CD4-positive, alpha-beta T cell treated with Interleukin-4 for 4 hours (primary cell): Measurements from ENCODE around the gene ATP8B2.
"Not testable (repeated sequence)": the region's sequence is repeated elsewhere in the genome, so short reads cannot be mapped to it uniquely, and the experiment has no call there.

Experiments
- DNase-seq: peaks from one replicate; pipeline ENCODE4 v3.0.0-alpha.2; 2020

Gene ATP8B2

DNA sequence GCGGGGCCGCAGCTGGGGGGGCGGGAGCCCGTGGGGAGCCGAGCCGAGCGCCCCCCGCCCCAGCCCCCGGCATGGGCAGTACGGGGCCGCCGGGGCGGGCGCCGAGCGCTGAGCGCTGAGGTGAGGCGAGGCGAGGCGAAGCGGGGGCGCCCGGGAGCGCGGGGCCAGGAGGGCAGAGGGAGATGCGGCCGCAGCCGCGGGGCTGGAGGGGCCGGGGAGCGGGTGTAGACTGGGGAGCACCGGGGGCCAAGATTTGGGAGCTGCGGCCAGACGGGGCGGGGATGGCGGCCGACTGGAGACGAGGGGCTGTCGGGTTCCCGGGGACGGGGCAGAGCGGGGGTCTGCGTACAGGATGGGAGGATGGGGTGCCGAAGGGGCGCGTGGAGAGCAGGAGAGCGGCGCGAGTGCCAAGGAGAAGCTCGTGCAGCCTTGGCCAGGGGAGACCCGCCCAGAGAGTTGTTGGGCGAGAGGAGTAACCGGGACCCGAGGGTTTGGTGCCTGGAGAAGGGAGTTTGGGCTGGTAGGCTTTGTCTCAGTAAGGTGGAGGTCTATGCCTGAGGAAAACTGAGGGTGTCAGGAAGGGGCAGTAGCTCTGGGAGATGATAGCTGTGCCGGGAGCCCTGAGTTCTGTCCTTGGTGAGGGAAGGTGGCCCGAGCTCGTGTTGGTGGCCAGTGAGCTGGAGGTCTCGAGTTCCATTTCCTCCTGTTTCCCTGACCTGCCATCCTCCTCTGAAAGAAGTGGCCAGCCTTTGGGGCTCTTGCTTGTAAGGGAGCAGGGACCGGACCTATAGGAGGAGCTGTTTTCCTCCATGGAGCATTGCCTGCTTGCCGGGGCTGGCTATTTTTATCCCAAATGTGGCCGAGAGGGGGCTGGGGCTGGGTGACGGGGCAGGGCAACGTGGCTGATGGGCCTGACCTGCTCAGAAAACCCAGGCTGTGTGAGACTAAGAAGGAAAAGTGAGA lies 539 bp downstream of the ATP8B2 start:
- peak; percentile 32 for DNase-seq

DNA sequence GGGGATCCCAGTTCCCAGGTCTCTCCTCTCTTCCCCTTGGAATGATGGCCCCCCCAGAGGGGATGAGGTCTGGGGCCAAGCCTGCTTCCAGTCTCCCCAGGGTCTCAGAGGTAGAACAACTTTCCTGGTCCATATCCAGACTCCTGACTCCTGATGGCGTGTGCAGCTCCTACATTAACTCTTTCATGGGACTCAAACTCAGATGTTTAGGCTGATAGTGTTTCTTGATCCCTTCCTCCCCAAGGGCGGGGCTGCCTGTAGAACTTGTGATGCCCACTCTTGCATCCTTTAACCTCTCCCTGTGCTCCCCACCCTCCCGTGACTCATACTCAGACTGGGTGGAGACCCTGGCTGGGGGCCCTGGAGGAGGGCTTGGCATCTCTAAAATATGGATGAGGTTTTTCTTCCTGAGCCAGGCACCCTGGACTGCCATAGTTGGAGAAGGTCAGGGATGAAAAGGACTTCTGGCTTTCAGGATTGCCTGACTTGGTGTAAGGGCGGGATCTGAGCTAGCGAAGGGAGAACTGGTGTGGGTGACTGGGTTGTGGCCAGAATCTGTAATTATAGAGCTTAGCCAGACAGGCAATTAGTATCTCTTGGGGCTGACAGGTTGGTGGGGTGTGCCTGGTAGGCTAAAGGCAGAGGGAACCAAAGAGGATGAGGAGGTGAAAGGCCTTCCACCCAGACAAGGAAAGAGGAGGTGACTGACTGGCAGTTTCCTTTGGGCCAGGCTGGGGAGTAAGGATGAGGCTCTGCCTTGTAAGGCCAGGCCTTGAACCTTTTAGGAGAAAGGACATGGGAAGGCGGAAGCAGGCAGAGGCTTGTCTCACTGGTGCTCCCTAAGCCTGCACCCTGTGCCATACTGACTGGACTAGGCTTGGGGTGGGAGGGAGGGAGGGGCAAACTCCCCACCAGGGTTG lies 1.5 kb downstream of the ATP8B2 start:
- peak; percentile 37 for DNase-seq

DNA sequence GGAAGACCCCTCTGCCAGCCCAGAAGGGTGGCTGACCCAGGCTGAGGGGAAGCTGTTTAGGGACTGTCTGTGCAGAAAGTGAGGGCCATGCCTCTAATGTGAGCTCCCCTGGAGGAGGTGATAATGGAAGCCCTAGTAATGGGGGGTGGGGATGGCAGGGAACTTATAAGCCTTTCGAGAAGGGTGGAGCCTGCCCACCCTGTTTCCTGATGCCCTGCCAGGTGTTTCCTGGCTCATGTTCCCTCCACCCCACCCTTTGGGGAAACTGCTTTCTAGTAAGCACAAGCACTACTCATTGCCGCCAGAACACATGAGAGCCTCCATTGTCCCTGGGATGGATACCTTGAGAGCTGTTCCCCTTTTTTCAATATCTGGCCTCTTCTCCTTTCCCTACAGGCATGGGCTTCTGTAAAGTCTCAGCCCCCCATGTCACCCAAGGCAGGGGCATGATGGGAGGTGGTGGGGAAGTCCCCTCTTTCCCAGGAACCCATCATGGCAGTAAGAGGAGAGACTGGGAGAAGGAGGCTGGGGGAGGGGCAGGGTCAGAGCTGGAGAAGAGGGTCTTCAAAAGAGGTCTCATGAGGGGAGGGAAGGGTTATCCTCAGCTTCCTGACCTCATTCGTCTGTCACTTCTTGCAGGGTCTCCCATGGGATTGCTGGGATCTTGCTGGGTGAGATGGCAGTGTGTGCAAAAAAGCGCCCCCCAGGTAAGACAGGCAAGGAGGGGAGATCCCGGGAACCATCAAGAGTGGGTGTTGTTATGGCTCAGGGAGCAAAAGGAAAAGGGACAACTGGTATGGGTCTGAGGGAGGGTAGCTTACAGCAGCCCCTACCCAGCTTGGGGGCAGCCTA lies 2.4 kb downstream of the ATP8B2 start:
- peak; percentile 45 for DNase-seq

DNA sequence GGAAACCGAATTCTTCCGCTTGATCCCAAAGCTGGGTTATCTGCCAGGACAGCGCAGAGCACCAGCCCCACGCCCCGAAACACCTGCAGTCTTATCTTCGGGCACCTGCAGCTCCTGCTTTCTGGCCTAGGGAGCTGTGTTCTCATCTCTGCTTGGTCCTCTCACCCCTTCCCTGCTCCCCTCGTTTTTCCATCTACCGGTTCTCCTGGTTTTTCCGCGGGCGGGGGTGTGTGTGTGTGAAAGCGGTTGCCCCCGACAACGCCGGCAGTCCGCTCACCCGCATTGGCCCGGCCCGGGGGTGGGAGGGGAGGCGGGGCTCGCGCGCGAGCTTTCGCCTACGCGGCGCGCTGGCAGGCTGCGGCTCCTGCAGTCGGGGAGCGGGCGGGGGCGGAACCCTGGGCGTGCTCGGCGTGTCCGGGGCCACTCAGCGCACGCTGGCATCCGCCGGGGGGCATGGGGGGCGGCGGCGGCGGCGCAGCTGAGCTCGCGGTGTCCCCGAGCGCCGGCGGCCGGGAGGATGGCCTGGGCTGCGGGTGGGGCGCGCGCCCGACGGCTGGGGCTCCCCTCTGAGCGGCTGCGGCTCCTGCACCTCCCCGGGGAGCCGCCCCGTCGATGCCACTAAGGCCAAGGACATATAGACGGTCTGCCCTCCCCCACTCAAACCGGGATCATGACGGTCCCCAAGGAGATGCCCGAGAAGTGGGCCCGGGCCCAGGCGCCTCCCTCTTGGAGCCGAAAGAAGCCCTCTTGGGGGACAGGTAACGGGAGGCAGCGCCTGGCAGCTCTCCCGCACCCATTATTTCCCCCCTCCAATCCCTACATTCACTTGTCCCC lies 3.2 kb downstream of the ATP8B2 start:
- peak; percentile 82 for DNase-seq

DNA sequence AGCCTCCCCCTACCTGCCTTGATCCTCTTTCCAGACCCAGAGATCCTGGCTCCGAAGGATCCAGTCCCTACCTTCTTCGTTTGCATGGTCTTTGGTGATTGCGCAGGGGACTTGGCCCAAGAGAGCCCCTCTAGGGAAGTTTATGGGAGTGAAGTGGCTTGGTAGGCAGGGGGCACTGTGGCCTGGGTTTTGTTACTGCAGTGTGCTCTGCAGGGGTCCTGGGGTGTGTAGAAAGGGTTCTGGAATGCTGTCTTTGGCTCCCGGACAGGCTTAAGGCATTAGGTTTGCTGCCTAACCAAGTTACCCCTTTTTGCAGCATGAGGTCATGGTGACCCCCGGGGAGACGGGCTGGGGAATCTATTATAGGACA lies 3.8 kb downstream of the ATP8B2 start:
- no peak for DNase-seq

DNA sequence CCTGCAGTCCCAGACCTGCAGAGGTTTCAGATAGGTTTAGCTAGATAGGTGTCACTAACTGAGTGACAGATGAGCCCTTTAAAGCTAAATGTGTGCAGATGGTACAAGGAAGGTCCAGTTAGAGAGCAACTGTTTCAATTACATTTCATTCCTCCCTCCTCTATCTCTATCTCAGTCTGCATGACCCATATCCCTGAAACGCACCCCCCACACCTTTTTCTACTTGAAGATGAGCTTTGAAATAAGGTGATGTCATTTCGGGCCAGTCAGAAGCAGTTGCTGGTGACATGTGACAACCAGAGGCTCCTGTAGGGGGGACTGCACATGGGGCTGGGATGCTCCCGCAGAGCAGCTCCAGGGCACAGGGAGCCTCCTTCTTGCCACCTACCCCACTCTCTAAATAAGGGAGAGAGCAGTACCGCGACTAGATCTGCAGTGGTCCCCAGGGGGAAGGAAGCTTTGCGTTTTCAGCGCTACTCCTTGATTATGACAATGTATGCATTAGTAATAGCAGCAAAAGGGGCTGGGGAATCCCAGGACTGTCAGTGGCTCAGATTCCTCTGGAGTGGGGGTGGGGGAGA lies 4.3 kb downstream of the ATP8B2 start:
- DNase-seq, result peak; percentile 39

DNA sequence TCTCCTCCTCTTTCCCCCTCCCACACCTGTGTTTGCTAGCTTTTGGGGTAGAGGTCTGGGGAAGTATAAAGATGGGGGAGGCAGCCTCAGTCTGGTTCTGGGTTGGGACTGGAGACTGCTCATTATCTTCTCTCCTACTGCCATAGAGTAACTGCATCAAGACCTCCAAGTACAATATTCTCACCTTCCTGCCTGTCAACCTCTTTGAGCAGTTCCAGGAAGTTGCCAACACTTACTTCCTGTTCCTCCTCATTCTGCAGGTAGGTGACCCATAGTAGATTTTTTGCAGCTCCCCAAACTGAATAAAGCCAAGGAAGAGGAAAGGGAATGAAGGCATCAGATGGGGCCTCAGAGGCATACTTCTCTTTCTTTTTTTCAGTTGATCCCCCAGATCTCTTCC lies 5.3 kb downstream of the ATP8B2 start:
- no peak for DNase-seq

DNA sequence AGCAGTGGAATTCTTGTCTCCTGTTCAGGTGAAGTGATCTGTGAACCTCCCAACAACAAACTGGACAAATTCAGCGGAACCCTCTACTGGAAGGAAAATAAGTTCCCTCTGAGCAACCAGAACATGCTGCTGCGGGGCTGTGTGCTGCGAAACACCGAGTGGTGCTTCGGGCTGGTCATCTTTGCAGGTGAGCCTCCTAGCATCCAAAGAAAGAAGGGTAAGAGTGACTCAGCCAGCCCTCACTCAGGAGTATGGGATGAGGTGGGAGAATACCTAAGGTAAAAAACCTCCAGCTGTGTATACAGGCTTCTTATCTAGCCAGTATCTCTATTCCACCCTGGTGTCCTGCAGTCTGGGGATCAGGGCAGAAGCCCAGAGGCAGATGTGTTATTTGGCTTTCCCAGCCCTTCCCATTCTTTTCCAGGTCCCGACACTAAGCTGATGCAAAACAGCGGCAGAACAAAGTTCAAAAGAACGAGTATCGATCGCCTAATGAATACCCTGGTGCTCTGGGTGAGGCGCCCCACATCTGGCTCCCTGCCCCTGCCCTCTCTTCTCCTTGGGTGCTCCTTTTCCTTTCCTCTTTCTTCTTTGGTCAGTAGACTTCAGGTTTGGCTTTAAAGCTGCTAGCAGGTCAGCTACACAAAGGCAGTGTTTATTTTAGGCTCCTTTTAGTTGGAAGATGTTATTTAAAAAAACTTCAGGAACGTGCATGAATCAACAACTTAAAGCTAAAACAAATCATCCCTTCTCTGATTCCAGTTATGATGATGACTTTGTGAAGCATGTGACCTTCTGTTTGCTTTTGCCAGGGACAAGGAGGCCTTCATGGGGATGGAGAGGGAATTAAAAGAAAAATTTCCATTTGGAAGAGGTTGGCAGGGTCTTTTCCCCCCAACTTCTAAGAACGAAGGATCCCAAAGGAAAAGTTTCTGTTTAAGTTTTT lies 9.0 kb downstream of the ATP8B2 start:
- DNase-seq, result no peak

DNA sequence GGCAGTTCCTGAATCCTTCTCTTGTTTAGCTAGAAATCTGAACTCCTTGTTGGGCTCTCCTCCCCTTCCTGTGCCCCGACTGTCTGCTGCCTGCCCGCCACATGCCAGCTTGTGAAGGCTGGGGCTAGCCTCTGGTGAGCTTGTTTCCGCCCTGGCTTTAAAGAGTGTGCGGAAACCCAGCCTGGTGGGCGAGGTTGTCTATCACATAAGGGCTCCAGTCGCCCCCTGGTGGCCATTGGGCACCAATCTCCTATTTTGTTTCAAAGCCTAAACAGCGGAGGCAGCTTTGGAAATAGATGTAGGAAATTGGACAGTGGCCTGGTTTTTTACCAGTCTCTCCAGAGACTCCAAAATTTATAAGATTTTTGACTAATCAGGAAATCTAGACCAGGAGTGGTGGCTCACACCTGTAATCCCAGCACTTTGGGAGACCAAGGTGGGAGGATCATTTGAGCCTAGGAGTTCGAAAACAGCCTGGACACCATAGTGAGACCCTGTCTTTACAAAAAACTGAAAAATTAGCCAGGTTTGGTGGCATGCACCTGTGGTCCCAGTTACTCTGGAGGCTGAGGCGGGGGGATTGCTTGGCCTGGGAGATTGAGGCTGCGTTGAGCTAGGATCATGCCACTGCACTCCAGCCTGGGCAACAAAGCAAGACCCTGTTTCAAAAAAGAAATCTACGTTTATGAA lies 9.8 kb downstream of the ATP8B2 start:
- peak; percentile 90 for DNase-seq

DNA sequence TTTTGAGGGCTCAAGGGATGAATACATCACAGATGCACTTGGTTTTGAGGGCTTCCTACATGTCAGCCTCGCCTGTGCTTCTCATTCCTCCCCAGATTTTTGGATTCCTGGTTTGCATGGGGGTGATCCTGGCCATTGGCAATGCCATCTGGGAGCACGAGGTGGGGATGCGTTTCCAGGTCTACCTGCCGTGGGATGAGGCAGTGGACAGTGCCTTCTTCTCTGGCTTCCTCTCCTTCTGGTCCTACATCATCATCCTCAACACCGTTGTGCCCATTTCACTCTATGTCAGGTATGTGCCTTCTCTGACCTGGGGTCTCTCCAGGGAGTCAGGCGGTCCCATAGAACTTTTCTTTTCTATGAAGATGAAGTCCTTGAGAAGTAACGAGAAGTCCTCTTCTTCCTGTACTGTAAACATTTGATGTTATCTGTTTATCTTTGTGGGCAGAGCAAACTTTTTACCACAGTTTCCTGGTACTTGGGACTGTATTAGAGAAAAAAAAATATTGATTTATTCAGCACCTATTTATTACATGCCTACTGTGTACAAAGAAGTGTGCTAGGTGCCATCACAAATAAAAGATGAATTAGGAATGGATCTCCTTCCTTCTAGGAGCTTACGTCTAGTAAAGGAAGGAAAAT lies 12.0 kb downstream of the ATP8B2 start:
- DNase-seq, result peak; percentile 61

DNA sequence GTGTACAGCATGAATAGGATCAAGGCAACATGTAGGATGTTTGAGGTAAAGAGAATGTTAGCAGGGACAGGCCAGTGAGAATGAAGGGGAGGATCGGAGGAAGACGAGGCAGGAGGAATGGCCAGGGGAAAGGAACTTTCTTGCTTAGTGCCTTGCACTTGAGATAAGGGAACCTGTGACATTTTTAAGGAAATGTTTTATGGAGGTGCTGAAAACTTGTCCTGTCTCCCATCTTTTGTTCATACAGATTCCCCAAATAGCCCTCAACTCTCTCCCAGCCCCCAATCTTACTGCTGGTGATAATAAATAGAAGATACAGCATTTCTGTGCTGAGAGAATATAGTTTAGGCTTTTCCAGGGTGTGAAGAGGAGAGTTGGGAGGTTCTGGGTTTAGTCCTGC lies 13.6 kb downstream of the ATP8B2 start:
- DNase-seq, result no peak

DNA sequence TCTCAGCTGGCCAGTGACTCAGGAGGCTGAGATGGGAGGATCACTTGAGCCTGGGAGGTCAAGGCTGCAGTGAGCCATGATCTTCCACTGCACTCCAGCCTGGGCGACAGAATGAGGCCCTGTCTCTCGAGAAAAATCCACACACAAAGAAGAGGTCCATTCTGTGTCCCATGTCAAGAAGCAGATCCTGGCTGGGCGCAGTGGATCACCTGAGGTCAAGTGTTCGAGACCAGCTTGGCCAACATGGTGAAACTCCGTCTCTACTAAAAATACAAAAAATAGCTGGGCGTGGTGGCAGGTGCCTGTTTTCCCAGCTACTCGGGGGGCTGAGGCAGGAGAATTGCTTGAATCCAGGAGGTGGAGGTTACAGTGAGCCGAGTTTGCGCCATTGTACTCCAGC lies 16.0 kb downstream of the ATP8B2 start:
- not testable (repeated sequence) for DNase-seq

DNA sequence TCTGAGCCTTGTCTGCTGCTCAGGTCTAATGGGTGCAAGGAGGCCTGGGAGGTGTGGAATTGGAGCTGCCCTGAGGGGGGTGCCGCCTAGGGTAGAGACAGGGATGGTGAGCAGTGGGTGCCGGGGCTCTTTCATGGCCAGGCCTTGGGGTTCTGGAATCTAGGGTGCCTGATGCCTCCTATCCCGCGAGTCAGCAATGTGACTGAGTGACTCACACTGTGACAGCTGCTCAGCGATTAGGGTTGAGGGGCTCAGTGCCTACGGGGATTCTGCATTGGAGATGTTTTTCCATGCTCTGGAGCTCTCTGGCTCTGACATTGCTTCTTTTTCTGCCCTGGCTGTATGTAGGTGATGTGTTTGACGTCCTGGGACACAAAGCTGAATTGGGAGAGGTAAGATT lies 16.8 kb downstream of the ATP8B2 start:
- no peak for DNase-seq

DNA sequence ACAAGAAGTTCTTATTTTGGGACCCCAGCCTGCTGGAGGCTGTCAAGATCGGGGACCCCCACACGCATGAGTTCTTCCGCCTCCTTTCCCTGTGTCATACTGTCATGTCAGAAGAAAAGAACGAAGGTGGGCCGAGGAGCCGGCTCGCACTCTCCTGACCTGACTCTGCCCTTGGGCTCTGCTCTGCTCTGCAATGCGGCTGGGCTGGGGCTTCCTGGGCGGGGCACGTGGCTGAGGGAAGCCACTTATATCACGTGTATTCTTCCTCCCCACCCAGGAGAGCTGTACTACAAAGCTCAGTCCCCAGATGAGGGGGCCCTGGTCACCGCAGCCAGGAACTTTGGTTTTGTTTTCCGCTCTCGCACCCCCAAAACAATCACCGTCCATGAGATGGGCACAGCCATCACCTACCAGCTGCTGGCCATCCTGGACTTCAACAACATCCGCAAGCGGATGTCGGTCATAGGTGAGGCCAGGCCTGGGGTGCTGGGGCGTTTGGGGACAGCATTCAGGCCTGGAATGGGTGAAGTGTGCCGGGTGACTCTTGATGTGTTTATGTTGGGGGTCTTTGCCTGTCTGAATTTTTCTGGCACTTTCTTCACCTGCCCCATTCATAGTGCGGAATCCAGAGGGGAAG lies 17.6 kb downstream of the ATP8B2 start:
- peak; percentile 78 for DNase-seq

DNA sequence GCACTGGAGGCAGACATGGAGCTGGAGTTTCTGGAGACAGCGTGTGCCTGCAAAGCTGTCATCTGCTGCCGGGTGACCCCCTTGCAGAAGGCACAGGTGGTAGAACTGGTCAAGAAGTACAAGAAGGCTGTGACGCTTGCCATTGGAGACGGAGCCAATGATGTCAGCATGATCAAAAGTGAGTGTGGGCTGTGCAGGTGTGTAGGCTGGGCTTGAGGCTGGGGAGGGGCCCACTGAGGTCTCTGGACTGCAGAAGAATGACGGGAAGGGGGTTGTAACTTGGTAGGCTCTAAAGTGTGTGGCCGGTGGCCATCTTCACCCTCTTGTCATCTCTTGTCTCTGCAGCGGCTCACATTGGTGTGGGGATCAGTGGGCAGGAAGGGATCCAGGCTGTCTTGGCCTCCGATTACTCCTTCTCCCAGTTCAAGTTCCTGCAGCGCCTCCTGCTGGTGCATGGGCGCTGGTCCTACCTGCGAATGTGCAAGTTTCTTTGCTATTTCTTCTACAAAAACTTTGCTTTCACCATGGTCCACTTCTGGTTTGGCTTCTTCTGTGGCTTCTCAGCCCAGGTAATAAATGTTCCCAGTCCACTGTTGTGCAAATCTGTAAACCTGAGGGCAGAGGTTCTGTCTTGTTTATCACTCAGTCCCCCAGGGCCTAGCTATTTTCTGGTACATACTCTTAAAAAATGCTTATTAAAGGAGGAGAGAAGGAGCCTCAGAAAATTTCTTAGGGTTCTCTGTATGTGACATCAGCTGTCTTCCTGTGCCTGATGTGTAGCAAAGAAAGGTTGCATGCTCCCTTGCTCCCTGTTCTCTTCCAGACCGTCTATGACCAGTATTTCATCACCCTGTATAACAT lies 19.9 kb downstream of the ATP8B2 start:
- peak; percentile 72 for DNase-seq

DNA sequence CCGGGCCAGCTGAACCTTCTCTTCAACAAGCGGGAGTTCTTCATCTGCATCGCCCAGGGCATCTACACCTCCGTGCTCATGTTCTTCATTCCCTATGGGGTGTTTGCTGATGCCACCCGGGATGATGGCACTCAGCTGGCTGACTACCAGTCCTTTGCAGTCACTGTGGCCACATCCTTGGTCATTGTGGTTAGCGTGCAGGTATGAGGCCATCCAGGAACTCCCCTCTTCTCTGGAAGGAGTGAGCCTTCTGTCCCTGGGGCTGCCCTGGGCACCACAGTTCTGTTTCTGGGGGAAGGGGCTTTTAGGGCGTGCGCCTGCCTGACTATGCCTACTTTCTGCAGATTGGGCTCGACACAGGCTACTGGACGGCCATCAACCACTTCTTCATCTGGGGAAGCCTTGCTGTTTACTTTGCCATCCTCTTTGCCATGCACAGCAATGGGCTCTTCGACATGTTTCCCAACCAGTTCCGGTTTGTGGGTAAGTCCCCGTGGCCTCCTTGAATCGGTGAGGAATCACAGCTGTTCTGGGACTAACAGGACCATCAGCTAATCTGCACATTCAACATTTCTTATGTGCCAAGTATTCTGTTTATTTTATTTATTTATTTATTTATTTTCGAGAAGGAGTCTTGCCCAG lies 21.1 kb downstream of the ATP8B2 start:
- no peak for DNase-seq

DNA sequence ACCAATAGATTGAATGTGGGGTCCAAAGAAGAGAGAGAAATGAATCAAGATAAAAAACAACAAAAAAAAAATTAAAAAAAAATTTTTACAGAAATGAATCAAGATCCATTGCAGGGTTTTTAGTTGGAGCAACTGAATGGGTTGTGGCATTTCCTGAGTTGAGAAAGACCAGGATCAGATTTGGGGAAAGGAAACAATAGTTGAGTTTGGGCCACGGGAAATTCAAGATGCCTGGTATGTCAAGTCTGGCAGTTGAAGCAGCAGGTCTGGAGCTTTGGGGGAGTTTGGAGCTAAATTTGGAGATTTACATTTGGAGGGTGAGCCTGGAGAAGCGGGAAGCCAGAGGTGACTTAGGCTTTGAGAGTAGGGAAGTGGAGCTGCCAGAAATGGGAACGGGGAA lies 22.6 kb downstream of the ATP8B2 start:
- DNase-seq, result no peak
